ENCODE measurements around the gene MED26. TPM values are rescaled to one million over a fixed set of nuclear protein-coding genes. Genes with fewer than 3 reads are reported as not detected.

MED26 gene
- total RNA-seq, 1 donor from 2014 or later, result 15.0 TPM

DNA sequence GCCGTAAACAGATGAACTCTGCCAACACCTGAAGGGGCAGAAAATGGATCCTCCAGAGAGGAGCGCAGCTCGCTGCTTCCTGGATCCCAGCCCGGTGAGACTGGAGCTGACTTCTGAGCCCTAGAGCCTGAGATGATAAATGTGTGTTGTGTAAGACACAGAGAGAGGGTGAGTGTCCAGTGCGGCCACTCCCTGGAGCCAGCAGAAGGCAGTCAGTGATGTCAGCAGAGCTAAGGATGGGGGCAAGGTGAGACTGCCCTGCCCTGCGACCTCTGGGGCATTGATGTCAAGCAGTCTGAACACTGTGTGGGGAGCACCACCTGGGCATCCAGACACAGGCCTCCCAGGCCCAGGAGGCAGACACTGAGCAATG lies 46.0 kb downstream of the MED26 start:
- no peaks in the 10 kb centered on the region for H3K9me3 ChIP-seq (ENCODE audit: insufficient read depth, low read depth, low read length)
- peak overlapping the region; percentile 34 for H3K27ac Mint-ChIP-seq (ENCODE audit: unreplicated experiment)

DNA sequence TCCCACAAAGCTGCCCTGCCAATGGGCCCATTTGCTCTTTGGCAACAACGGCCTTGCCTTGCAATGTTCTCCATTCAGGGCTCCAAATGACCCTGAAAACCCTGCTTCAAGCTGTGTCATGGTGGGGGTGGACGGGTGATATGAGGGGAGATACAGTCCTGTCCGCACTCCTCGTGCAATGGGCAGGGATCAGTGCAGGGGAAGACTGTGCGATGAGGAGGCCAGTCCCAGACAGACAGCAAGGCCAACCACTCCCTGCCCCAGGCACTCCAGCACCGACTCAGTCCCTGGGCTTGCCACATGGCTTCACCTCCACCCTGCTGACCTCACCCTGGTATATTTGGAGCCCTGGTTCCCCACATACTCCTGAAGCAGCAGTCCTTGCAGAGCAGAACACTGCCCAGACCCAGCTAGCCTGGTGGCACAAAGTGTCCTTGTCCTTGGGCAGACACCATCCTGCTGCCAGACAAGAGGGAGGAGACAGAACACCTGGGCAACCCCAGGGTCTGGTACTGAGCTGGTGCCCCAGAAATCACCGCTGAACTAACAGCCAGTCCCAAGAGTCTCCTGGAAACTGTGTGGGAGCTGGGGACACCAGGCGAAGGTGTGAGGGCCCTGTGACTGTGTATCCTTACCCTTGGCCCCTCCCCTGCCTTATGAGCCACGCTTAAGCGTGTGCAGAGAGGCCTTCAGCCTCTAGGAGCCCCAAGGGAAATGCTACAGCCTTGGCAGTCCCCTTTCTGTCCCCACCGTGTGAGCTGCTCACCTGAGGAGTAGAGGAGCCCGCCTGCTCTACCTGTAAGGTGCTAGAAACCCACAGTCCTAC lies 46.6 kb downstream of the MED26 start:
- H3K27ac Mint-ChIP-seq (ENCODE audit: unreplicated experiment), result peak overlapping the region; percentile 34

More for the DNA sequence above, 46.0 kb downstream of the MED26 start:
- Histone ChIP-seq H3K4me2 (ENCODE audit: low read length) (no peak overlapping the region), H2AFZ (ENCODE audit: low read depth, low read length) (no peak overlapping the region), H3K27me3 (ENCODE audit: insufficient read depth, low read length) (no peaks in the 10 kb centered on the region), H3K4me3 (ENCODE audit: insufficient read depth, low read depth, low read length) (no peak overlapping the region), H3K27ac (ENCODE audit: low read depth, low read length) (no peak overlapping the region), H3K9ac (ENCODE audit: low read length) (no peak overlapping the region), H4K20me1 (ENCODE audit: insufficient read depth, low read length) (peaks cover 93% of the 10 kb centered on the region), H3K79me2 (ENCODE audit: insufficient read depth, low read length) (peaks cover 97% of the 10 kb centered on the region), H3K4me1 (ENCODE audit: insufficient read depth, low read length) (peaks cover 28% of the 10 kb centered on the region), H3K36me3 (ENCODE audit: insufficient read depth, low read length) (peaks cover 2% of the 10 kb centered on the region)
- no peak overlapping the region for H3K4me3 Mint-ChIP-seq (ENCODE audit: unreplicated experiment)
- TF ChIP-seq, protein P1, sequence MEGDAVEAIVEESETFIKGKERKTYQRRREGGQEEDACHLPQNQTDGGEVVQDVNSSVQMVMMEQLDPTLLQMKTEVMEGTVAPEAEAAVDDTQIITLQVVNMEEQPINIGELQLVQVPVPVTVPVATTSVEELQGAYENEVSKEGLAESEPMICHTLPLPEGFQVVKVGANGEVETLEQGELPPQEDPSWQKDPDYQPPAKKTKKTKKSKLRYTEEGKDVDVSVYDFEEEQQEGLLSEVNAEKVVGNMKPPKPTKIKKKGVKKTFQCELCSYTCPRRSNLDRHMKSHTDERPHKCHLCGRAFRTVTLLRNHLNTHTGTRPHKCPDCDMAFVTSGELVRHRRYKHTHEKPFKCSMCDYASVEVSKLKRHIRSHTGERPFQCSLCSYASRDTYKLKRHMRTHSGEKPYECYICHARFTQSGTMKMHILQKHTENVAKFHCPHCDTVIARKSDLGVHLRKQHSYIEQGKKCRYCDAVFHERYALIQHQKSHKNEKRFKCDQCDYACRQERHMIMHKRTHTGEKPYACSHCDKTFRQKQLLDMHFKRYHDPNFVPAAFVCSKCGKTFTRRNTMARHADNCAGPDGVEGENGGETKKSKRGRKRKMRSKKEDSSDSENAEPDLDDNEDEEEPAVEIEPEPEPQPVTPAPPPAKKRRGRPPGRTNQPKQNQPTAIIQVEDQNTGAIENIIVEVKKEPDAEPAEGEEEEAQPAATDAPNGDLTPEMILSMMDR (IDR thresholded peaks at IDR 0.05; ENCODE audit: insufficient read depth, low read depth, low read length), result no peak
- TF ChIP-seq EZH2 (IDR thresholded peaks at IDR 0.05; ENCODE audit: insufficient read depth, low read length), result no peak
- peaks cover 43% of the 10 kb centered on the region for H3K4me1 Mint-ChIP-seq (ENCODE audit: low read depth, unreplicated experiment)
- H3K9me3 Mint-ChIP-seq (ENCODE audit: unreplicated experiment), result peaks cover 2% of the 10 kb centered on the region
- no peaks in the 10 kb centered on the region for H3K27me3 Mint-ChIP-seq (ENCODE audit: low read depth, unreplicated experiment)
- no peak for FAIRE-seq
- H3K36me3 Mint-ChIP-seq (ENCODE audit: low read depth, unreplicated experiment), result peaks cover 15% of the 10 kb centered on the region
- DNase-seq (ENCODE audit: low read depth), result no peak

More for the DNA sequence above, 46.6 kb downstream of the MED26 start:
- H3K27ac ChIP-seq (ENCODE audit: low read depth, low read length), result no peak overlapping the region
- no peak for TF ChIP-seq EZH2 (IDR thresholded peaks at IDR 0.05; ENCODE audit: insufficient read depth, low read length)
- TF ChIP-seq, protein P1 (IDR thresholded peaks at IDR 0.05; ENCODE audit: insufficient read depth, low read depth, low read length), result no peak
- peaks cover 97% of the 10 kb centered on the region for H3K79me2 ChIP-seq (ENCODE audit: insufficient read depth, low read length)
- H4K20me1 ChIP-seq (ENCODE audit: insufficient read depth, low read length), result peaks cover 92% of the 10 kb centered on the region
- H3K4me2 ChIP-seq (ENCODE audit: low read length), result no peak overlapping the region
- no peaks in the 10 kb centered on the region for H3K27me3 ChIP-seq (ENCODE audit: insufficient read depth, low read length)
- no peaks in the 10 kb centered on the region for H3K27me3 Mint-ChIP-seq (ENCODE audit: low read depth, unreplicated experiment)
- no peaks in the 10 kb centered on the region for H3K9me3 ChIP-seq (ENCODE audit: insufficient read depth, low read depth, low read length)
- H3K4me1 Mint-ChIP-seq (ENCODE audit: low read depth, unreplicated experiment), result peaks cover 40% of the 10 kb centered on the region
- peaks cover 2% of the 10 kb centered on the region for H3K9me3 Mint-ChIP-seq (ENCODE audit: unreplicated experiment)
- FAIRE-seq, result no peak
- H3K4me3 ChIP-seq (ENCODE audit: insufficient read depth, low read depth, low read length), result no peak overlapping the region
- peaks cover 15% of the 10 kb centered on the region for H3K36me3 Mint-ChIP-seq (ENCODE audit: low read depth, unreplicated experiment)
- no peak overlapping the region for H2AFZ ChIP-seq (ENCODE audit: low read depth, low read length)
- no peak for DNase-seq (ENCODE audit: low read depth)
- peaks cover 2% of the 10 kb centered on the region for H3K36me3 ChIP-seq (ENCODE audit: insufficient read depth, low read length)
- peaks cover 22% of the 10 kb centered on the region for H3K4me1 ChIP-seq (ENCODE audit: insufficient read depth, low read length)
- peak overlapping the region; percentile 25 for H3K4me3 Mint-ChIP-seq (ENCODE audit: unreplicated experiment)
- no peak overlapping the region for H3K9ac ChIP-seq (ENCODE audit: low read length)
